Epithelial cell of prostate (primary cell): ENCODE measurements around the gene SRGAP2B.
"Not testable (repeated sequence)": the region's sequence is repeated elsewhere in the genome, so short reads cannot be mapped to it uniquely, and the experiment has no call there.

ENCODE experiments used
- DNase-seq: peaks from one replicate; pipeline ENCODE4 v3.0.0-alpha.2; 2011; ENCODE audit warnings: low read depth, low spot score
- H3K27ac ChIP-seq: fragments of 450-650 bp; 2 replicates; pipeline ENCODE4 v1.5.1; 2017; ENCODE audit warnings: mild to moderate bottlenecking

SRGAP2B gene

GRCh38 chr1:145048181-145048856, 46.8 kb downstream of the SRGAP2B start:
- DNase-seq, H3K27ac ChIP-seq: not testable (repeated sequence)

- H3K27ac ChIP-seq, DNase-seq: not testable (repeated sequence)
Observed at GRCh38 chr1:145047553-145047952, 47.6 kb downstream of the SRGAP2B start.

GRCh38 chr1:145045571-145046273, 49.4 kb downstream of the SRGAP2B start:
- DNase-seq, H3K27ac ChIP-seq: not testable (repeated sequence)

- H3K27ac ChIP-seq, DNase-seq: not testable (repeated sequence)
Observed at GRCh38 chr1:145041519-145041918, 53.6 kb downstream of the SRGAP2B start.

GRCh38 chr1:145036019-145036418, 59.1 kb downstream of the SRGAP2B start:
- DNase-seq, H3K27ac ChIP-seq: not testable (repeated sequence)

DNA sequence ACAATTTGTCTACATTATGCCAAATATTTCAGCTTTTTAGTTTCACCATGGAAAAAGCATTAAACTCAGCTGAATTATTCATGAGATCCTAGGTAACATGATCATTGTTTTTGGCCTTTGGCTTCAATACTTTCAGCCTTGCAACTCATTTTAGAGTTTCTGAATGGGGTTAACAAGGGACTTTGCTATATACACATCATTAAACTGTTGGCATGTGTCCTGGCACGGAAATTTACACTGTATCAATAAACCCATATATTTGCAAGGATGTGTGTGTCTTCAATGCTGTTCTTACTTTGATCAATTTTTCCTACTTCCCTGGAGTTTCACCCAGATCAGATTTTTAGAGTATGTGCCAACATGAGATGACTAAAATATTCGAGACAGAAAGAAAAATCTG, 61.6 kb downstream of the SRGAP2B start:
- DNase-seq, H3K27ac ChIP-seq: not testable (repeated sequence)

- H3K27ac ChIP-seq, DNase-seq: not testable (repeated sequence)
Observed at GRCh38 chr1:145027251-145027650, 67.9 kb downstream of the SRGAP2B start.

GRCh38 chr1:145025286-145025685, 69.8 kb downstream of the SRGAP2B start:
- DNase-seq, H3K27ac ChIP-seq: not testable (repeated sequence)

GRCh38 chr1:145022259-145022658, 72.9 kb downstream of the SRGAP2B start:
- DNase-seq, H3K27ac ChIP-seq: not testable (repeated sequence)

DNA sequence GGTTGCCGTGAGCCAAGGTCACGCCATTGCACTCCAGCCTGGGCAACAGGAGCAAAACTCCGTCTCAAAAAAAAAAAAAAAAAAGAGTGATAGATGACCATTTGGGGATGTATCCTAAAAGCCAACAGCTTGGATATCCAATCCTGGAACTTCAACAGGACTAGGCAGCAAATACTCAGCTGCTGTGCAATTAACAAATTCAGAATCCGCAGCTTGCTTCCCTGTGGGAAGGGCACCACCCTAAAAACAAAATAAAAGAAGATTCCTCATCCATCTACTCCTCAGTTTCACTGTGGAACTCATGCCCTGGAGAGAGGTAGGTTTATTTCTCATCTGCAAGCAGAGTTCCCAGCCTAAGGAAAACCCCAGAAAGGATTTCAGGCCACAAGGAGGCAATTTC, 73.4 kb downstream of the SRGAP2B start:
- DNase-seq, H3K27ac ChIP-seq: not testable (repeated sequence)

- DNase-seq, H3K27ac ChIP-seq: not testable (repeated sequence)
Observed at GRCh38 chr1:145019709-145020108, 75.4 kb downstream of the SRGAP2B start.

GRCh38 chr1:145017725-145018124, 77.4 kb downstream of the SRGAP2B start:
- not testable (repeated sequence) for H3K27ac ChIP-seq, DNase-seq

DNA sequence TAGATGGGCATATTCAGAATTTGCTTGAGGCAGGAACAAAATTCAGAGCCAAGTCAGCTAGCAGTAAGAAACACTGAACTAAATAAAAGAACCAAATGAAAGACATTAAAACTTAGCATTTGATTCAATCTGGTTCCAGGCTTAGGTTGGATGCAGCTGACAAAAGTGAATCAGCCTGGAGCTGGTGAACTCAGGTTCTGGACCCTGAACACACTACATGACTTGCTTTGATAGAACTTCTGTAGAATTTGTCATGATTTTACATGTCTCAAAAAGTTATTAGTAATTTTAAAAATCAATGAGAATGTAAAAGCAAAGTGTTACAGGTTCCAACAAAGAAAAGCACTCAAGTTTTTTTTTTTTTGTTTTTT, 78.7 kb downstream of the SRGAP2B start:
- not testable (repeated sequence) for DNase-seq

DNA sequence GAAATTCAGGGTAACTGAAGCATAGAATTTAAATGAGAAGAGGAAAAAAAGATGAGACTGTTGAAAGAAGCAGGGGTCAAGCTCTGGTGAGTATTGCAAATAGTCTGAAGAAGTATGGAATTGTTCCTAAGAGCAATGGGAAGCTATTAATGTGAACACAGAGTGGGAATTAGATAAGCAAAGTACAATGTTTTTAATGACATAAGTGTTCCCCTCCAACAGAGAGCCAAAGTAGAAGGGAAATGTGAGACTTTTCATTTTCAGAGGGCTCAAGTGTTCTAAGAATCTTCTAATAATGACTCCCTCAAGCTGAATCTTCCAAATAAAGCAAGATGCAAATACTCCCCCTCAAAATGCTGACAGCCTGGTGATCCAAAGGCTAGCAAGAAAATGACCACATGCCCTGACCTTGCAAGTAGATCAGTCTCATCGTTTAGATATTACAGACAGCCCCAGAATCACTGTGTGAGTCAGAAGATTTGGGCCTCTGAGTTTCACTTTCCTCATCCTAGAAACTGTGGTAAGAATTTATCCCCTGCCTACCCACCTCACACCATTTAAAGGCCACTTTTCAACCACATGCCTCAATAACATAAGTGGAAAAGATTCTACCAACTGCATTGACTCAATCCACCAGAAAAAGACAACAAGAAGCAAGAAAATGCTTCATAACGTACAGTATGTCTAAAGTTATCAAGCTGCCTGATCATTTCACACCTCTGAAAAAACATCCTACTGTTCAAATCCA, 79.2 kb downstream of the SRGAP2B start:
- not testable (repeated sequence) for DNase-seq, H3K27ac ChIP-seq

More for the DNA sequence above, 78.7 kb downstream of the SRGAP2B start:
- not testable (repeated sequence) for H3K27ac ChIP-seq

DNA sequence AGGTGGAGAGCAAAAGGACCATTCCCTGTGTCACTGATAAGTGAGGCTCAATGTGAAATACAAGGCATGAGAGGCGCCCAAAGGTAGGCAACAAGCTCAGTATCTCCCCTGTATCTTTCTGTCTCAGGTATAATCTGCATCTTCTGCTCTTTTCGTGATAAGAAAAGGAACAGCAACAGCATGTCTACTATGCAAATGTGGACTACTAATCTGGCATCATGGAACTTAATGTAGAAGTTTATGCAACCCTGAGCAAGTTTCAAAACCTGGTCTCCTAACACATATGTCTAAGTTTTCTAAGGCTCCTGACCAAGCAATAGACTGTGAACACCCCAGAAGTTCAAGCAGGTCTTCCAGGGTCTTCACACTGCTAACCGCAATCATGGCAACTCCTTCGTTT, 81.8 kb downstream of the SRGAP2B start:
- not testable (repeated sequence) for DNase-seq, H3K27ac ChIP-seq

- DNase-seq, H3K27ac ChIP-seq: not testable (repeated sequence)
Observed at GRCh38 chr1:145011811-145012210, 83.3 kb downstream of the SRGAP2B start.

DNA sequence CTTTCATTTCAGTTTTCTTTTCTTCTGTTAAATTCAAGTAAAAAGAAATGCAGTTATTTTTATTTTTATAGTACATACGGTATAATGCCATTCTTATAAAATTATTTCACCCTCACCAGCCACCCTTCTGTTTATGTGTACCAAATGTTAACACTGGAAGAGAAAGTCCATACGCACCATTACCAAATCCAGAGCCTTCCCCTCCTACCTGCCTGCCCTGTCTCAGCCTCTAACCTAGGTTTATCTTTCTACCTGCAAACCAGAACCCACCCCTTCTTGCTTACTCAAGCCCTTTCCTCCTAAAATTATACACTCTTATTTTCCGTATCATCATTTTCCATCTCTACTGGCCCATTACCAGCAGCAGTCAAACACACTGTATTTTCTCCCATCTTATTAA, 84.5 kb downstream of the SRGAP2B start:
- DNase-seq, H3K27ac ChIP-seq: not testable (repeated sequence)

DNA sequence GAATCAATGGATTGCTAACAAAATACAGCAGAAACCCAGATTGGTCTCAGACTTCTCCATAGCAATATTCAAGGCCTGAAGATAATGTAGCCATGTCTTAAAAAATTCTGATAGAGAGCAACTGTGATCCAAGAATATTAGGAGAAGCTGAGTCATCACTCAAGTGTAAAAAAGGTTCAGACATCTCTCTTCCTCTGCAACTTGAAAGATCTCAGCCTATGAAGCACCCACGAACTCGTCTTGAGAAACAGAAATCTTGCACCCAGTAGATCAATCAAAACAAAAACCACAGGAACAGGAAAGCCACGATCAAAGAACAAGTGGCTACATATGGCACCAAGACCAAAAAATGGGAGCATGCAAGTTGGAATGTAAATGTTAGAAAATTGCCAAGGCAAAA, 85.2 kb downstream of the SRGAP2B start:
- H3K27ac ChIP-seq, DNase-seq: not testable (repeated sequence)

GRCh38 chr1:145008388-145008787, 86.7 kb downstream of the SRGAP2B start:
- not testable (repeated sequence) for DNase-seq, H3K27ac ChIP-seq

DNA sequence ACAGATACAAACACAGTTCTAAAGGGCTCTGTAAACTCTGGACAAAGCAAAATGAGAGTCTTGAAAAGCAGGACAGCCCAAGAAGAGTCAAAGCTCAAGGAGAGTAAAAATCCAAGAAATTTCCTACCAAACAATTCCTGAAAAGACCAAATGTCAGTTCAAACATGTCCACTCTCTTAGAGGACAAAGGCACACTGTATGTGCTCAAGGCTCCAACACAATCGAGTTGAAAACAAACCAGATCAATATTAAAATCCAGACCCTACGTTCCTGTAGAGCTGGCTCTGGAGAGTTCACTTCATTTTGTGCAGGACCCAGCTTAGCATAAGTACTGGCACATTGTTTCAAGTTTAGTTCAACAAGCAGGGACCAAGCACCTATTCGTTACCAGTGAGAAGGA, 90.0 kb downstream of the SRGAP2B start:
- DNase-seq, H3K27ac ChIP-seq: not testable (repeated sequence)

DNA sequence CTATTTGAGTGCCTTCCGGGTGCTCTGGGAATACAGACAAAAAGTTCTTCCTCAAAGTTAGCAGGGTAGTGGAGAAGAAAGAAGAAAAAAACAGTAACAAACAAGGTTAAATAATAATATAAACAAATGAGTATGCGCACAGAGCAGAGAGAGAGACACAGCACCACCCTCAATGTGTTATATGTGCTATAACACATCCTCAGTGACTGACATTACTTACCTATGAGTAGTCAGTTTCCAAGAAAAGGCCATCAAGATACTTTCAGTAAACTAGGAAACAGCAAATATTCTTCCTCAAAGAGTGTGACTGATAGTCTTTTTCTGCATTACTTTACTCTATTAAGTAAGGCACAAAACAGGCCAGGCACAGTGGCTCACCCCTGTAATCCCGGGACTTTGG, 93.7 kb downstream of the SRGAP2B start:
- not testable (repeated sequence) for DNase-seq, H3K27ac ChIP-seq
